ENCODE measurements around the gene SNX24.

Gene SNX24

GRCh38 chr5:122954719-122955118, 109.3 kb downstream of the SNX24 start:
- H3K36me3 ChIP-seq (ENCODE audit: low read length), result peaks cover 5% of the 10 kb centered on the region; the same call in 1 of the 2 replicates
- H3K4me2 ChIP-seq (ENCODE audit: low read depth, low read length, poor library complexity, severe bottlenecking), result no peak overlapping the region
- H3K9me2 ChIP-seq (replicated peaks; ENCODE audit: insufficient read depth, low read length), result no peaks in the 10 kb centered on the region
- no peak overlapping the region for H3K27ac ChIP-seq (ENCODE audit: low read depth, low read length)
- TF ChIP-seq, protein P1, sequence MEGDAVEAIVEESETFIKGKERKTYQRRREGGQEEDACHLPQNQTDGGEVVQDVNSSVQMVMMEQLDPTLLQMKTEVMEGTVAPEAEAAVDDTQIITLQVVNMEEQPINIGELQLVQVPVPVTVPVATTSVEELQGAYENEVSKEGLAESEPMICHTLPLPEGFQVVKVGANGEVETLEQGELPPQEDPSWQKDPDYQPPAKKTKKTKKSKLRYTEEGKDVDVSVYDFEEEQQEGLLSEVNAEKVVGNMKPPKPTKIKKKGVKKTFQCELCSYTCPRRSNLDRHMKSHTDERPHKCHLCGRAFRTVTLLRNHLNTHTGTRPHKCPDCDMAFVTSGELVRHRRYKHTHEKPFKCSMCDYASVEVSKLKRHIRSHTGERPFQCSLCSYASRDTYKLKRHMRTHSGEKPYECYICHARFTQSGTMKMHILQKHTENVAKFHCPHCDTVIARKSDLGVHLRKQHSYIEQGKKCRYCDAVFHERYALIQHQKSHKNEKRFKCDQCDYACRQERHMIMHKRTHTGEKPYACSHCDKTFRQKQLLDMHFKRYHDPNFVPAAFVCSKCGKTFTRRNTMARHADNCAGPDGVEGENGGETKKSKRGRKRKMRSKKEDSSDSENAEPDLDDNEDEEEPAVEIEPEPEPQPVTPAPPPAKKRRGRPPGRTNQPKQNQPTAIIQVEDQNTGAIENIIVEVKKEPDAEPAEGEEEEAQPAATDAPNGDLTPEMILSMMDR (IDR thresholded peaks at IDR 0.05; ENCODE audit: insufficient read depth, low read length, poor library complexity, severe bottlenecking), result no peak
- no peak for TF ChIP-seq EZH2phosphoT487 (conservative IDR thresholded peaks at IDR 0.05; ENCODE audit: low read length)
- H3F3A ChIP-seq (ENCODE audit: insufficient read depth), result no peaks in the 10 kb centered on the region
- no peaks in the 10 kb centered on the region for H3K27me3 ChIP-seq (ENCODE audit: low read length)
- no peaks in the 10 kb centered on the region for H4K20me1 ChIP-seq (ENCODE audit: low read depth, low read length)
- H3K4me3 ChIP-seq (ENCODE audit: insufficient read depth, low read length, poor library complexity, severe bottlenecking), result no peak overlapping the region
- H3K9ac ChIP-seq (ENCODE audit: low read length), result no peak overlapping the region
- no peaks in the 10 kb centered on the region for H3K9me3 ChIP-seq (ENCODE audit: insufficient read depth, low read length)
- H2AFZ ChIP-seq (ENCODE audit: low read depth, low read length, severe bottlenecking), result no peak overlapping the region
- no peaks in the 10 kb centered on the region for H3K79me2 ChIP-seq (ENCODE audit: insufficient read depth, low read length)

GRCh38 chr5:122957457-122957856, 112.0 kb downstream of the SNX24 start:
- no peak overlapping the region for H3K9ac ChIP-seq (ENCODE audit: low read length)
- TF ChIP-seq EZH2phosphoT487 (conservative IDR thresholded peaks at IDR 0.05; ENCODE audit: low read length), result no peak
- TF ChIP-seq, protein P1 (IDR thresholded peaks at IDR 0.05; ENCODE audit: insufficient read depth, low read length, poor library complexity, severe bottlenecking), result no peak
- H3K4me2 ChIP-seq (ENCODE audit: low read depth, low read length, poor library complexity, severe bottlenecking), result no peak overlapping the region
- H3K79me2 ChIP-seq (ENCODE audit: insufficient read depth, low read length), result no peaks in the 10 kb centered on the region
- no peak overlapping the region for H2AFZ ChIP-seq (ENCODE audit: low read depth, low read length, severe bottlenecking)
- peaks cover 5% of the 10 kb centered on the region; the same call in 1 of the 2 replicates for H3K36me3 ChIP-seq (ENCODE audit: low read length)
- no peak overlapping the region for H3K27ac ChIP-seq (ENCODE audit: low read depth, low read length)
- no peaks in the 10 kb centered on the region for H3K9me3 ChIP-seq (ENCODE audit: insufficient read depth, low read length)
- no peaks in the 10 kb centered on the region for H3K27me3 ChIP-seq (ENCODE audit: low read length)
- H3K4me3 ChIP-seq (ENCODE audit: insufficient read depth, low read length, poor library complexity, severe bottlenecking), result no peak overlapping the region
- no peaks in the 10 kb centered on the region for H3F3A ChIP-seq (ENCODE audit: insufficient read depth)
- H3K9me2 ChIP-seq (replicated peaks; ENCODE audit: insufficient read depth, low read length), result no peaks in the 10 kb centered on the region
- no peaks in the 10 kb centered on the region for H4K20me1 ChIP-seq (ENCODE audit: low read depth, low read length)

DNA sequence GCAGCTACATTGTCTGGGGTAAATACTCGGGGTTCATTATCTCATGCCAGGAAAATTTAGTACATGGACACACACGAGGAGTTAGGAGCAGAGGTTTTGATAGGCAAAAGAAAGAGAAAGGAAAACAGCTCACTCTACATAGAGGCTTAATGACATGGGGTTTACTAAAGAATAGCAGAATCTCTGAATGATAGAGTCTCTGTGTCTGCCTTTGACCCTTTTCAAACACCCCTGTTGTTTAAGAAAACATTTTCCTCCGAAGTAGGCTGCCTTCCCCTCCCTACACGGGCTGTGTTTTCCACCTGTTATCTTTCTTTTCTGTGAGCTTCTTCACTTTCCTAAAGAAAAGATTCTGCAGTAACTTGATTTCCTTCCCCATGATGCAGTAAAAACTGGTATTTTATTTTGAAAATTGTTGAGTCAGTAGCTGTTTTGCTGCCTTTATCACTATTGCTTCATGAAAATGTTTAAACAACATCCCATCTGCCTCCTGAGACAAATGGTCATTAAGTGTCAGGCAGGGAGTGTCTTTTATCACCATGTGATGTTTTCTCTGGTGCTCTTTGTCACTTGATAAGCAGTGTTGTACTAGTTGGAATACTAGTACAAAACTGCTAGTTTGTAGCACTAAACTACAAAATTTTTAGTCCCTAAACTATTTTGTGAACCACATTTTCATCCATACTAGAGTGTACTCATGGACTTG, 114.5 kb downstream of the SNX24 start:
- Histone ChIP-seq H2AFZ (ENCODE audit: low read depth, low read length, severe bottlenecking) (no peak overlapping the region), H3K79me2 (ENCODE audit: insufficient read depth, low read length) (no peaks in the 10 kb centered on the region), H3F3A (ENCODE audit: insufficient read depth) (no peaks in the 10 kb centered on the region), H3K9me2 (replicated peaks; ENCODE audit: insufficient read depth, low read length) (no peaks in the 10 kb centered on the region), H3K4me2 (ENCODE audit: low read depth, low read length, poor library complexity, severe bottlenecking) (no peak overlapping the region), H3K9me3 (ENCODE audit: insufficient read depth, low read length) (no peaks in the 10 kb centered on the region), H3K36me3 (ENCODE audit: low read length) (peaks cover 5% of the 10 kb centered on the region; the same call in 1 of the 2 replicates), H3K27ac (ENCODE audit: low read depth, low read length) (no peak overlapping the region), H3K27me3 (ENCODE audit: low read length) (no peaks in the 10 kb centered on the region), H3K4me3 (ENCODE audit: insufficient read depth, low read length, poor library complexity, severe bottlenecking) (no peak overlapping the region), H3K9ac (ENCODE audit: low read length) (no peak overlapping the region), H4K20me1 (ENCODE audit: low read depth, low read length) (no peaks in the 10 kb centered on the region)
- no peak for TF ChIP-seq EZH2phosphoT487 (conservative IDR thresholded peaks at IDR 0.05; ENCODE audit: low read length)
- TF ChIP-seq, protein P1 (IDR thresholded peaks at IDR 0.05; ENCODE audit: insufficient read depth, low read length, poor library complexity, severe bottlenecking), result no peak

All from SU-DHL-6 (cell line).